BLaER1 (cell line): ENCODE data around the gene MAD2L1.
"Not testable (repeated sequence)": the region's sequence is repeated elsewhere in the genome, so short reads cannot be mapped to it uniquely, and the experiment has no call there.

Experiments used
- H3K27ac ChIP-seq: shearing (Covaris generic); formaldehyde crosslinking; 2 replicates; pipeline ENCODE4 v1.8.1; 2022
- H3K27me3 ChIP-seq: shearing (Covaris generic); formaldehyde crosslinking; 2 replicates; pipeline ENCODE4 v1.8.1; 2022
- H3K36me3 ChIP-seq: shearing (Covaris generic); formaldehyde crosslinking; 2 replicates; pipeline ENCODE4 v1.8.1; 2022
- H3K4me1 ChIP-seq: shearing (Covaris generic); formaldehyde crosslinking; 2 replicates; pipeline ENCODE4 v1.8.1; 2022
- H3K4me2 ChIP-seq: shearing (Covaris generic); formaldehyde crosslinking; 2 replicates; pipeline ENCODE4 v1.8.1; 2022
- H3K4me3 ChIP-seq: shearing (Covaris generic); formaldehyde crosslinking; 2 replicates; pipeline ENCODE4 v1.8.1; 2022
- H3K9ac ChIP-seq: shearing (Covaris generic); formaldehyde crosslinking; 2 replicates; pipeline ENCODE4 v1.8.1; 2022
- H3K9me3 ChIP-seq: shearing (Covaris generic); formaldehyde crosslinking; 2 replicates; pipeline ENCODE4 v1.8.1; 2022
- H4K20me1 ChIP-seq: shearing (Covaris generic); formaldehyde crosslinking; 2 replicates; pipeline ENCODE4 v1.8.1; 2022
- Cebpa-rat ChIP-seq: shearing (Covaris generic); IDR thresholded peaks from 2 replicates; pipeline ENCODE4 v1.8.1; 2022

The MAD2L1 gene

DNA sequence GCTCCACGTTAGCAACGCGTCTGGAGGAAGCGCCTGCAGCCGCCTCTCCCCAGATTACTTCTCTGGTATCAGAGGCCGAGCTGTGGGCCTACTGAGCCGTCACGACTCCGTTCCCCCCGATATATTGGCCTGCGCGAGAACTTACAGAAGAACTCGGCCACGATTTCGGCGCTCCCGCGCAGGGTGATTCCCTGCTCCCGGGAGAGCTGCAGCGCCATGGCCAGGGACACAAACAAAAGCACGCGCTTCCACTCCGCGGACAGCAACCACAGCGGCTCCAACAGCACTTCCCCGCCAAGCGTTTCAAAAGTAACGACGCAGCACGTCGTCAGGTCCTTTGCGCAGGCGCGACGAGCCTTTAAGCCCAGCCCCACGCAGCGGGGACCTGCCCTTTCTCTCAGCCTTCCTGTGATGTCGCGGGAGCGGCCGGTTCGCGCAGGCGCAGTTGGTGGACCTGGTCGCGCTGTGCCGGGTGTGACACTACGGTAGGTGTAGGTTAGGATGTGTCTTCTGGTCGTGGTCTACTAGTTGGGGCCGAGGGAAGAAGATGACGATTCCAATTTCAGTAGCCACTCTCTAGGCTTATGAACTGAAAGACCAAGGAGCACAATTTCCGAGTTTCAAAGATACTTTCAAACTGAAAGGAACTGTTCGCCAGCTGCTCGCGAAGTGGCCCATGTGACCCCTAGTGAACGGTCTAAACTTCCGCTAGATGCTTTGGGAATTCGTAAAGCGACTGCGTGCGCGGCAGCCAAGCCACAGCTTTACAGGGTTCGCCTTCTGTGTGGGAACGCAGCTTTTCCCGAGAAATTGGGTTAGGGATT, at the start of gene MAD2L1:
Gene MAD2L1 (minus strand): TSS at position 332 of the 824 bp plus-strand sequence. CDS start 114 bp downstream, at position 218.
- peak within 1 kb of the TSS; percentile 82 for H3K4me2 ChIP-seq
- peaks cover 27% of the 10 kb centered on the region for H4K20me1 ChIP-seq
- H3K27me3 ChIP-seq, result no peaks in the 10 kb centered on the region
- peaks cover 60% of the 10 kb centered on the region for H3K4me1 ChIP-seq
- H3K27ac ChIP-seq, result peak within 1 kb of the TSS; percentile 94
- no peak for TF ChIP-seq Cebpa-rat
- H3K36me3 ChIP-seq, result peaks cover 29% of the 10 kb centered on the region
- peak within 1 kb of the TSS; percentile 79 for H3K4me3 ChIP-seq
- H3K9me3 ChIP-seq, result no peaks in the 10 kb centered on the region
- H3K9ac ChIP-seq, result peak within 1 kb of the TSS; percentile 90

DNA sequence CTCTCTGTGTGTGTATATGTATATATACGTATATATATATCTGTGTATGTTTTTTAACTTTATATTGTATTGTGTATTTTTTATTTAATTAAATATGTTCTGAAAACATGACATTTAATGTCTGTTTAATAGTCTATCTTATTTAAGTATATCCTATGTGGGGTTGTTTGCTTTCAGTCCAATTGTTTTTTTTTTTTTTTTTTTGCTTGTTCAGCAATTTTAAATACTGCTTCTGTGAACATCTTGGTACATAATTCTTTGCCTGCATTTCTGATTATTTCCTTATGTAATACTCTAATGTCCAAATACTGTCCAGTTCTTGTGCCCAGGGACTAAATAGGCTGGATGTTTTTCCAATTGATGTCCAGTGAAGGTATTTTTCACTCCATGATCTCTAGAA, 45.1 kb upstream of the MAD2L1 start:
- Histone ChIP-seq H3K27ac (no peak overlapping the region), H3K4me2 (no peak overlapping the region), H3K4me1 (no peaks in the 10 kb centered on the region), H3K27me3 (no peaks in the 10 kb centered on the region), H4K20me1 (no peaks in the 10 kb centered on the region), H3K36me3 (no peaks in the 10 kb centered on the region), H3K9me3 (peaks cover under 1% of the 10 kb centered on the region), H3K4me3 (no peak overlapping the region), H3K9ac (no peak overlapping the region)
- no peak for TF ChIP-seq Cebpa-rat

DNA sequence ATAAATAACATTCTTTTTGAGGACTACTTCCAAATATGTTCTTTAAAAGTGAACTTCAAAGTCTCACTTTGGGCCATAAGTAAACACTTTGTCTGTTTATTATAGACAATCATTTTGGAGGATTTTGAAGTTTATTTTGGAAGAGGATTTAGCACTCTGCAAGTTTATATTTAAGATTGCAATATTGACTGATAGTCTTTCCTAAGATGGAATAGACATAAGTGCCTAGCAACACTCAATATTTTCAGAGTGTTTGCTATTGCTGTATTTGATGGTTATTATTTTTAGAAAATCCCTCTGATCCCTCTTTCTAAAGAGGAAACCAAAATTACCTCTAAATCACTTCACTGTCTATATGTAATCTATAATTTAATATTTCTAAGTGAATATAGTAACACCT, 42.8 kb upstream of the MAD2L1 start:
- Histone ChIP-seq H3K4me3 (no peak overlapping the region), H3K9ac (no peak overlapping the region), H3K9me3 (no peaks in the 10 kb centered on the region), H4K20me1 (no peaks in the 10 kb centered on the region), H3K4me2 (no peak overlapping the region), H3K4me1 (no peaks in the 10 kb centered on the region), H3K27me3 (no peaks in the 10 kb centered on the region), H3K36me3 (no peaks in the 10 kb centered on the region), H3K27ac (no peak overlapping the region)
- no peak for TF ChIP-seq Cebpa-rat

DNA sequence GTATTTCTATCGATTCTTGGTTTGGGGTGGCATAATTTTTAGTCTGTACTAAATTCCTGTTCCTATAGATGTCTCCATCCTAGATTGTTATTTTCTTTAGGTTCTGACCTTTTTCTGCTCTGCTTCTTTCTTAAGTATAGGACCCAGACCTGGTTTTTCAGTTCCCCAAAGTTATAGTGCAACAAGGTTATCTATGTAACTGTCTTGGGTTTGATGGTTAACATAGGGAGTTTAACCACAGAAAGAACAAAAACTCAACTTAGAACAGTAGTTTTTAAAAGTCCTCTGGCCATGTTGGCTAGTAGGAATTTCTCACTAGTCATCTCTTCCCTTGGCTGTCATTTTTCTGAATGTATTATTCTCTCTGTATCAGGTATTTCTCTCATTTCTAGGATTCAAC, 38.8 kb upstream of the MAD2L1 start:
- Histone ChIP-seq H3K9ac (no peak overlapping the region), H3K4me2 (no peak overlapping the region), H3K4me1 (no peaks in the 10 kb centered on the region), H3K9me3 (no peaks in the 10 kb centered on the region), H3K4me3 (no peak overlapping the region), H3K36me3 (no peaks in the 10 kb centered on the region), H3K27ac (no peak overlapping the region), H4K20me1 (no peaks in the 10 kb centered on the region), H3K27me3 (no peaks in the 10 kb centered on the region)
- no peak for TF ChIP-seq Cebpa-rat

DNA sequence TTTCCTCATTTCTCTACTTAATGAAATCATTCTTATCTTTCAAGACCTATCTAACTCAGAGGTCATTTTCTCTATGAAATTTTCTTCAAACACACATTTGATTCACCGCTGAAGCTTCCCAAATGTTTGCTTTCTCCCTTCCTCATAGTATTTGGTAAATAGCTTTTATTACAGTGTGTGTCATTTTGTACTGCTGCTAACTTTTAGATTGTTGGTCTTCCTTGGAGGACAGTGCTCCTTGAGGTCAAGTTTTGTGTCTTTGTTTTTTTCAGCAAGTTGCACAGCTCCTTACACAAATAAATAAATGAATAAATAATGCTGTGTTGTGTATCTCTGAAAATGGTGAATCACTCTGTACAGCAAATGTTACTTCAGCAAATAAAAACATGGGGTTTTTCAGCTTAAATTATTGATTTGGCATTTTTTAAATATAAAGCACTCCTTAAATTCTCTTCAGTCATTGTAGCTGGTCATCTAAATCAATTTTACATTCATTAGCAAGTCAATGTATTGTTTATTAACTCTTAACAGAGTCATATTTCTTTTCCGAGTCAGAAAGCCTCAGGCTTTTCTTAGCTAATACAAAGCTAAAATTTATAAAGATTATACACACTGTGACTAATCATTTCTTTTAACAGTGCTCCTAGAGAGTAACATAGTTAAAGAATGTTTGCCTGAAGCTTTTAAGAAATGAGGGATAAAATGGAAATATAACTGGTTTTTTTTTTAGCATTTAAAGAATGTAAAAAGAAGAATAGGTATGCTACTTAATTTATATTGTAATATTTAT, 30.1 kb upstream of the MAD2L1 start:
- no peaks in the 10 kb centered on the region for H3K9me3 ChIP-seq
- H3K36me3 ChIP-seq, result no peaks in the 10 kb centered on the region
- H3K4me2 ChIP-seq, result no peak overlapping the region
- no peaks in the 10 kb centered on the region for H3K27me3 ChIP-seq
- no peaks in the 10 kb centered on the region for H4K20me1 ChIP-seq
- no peak overlapping the region for H3K4me3 ChIP-seq
- H3K27ac ChIP-seq, result no peak overlapping the region
- H3K9ac ChIP-seq, result no peak overlapping the region
- no peak for TF ChIP-seq Cebpa-rat
- H3K4me1 ChIP-seq, result no peaks in the 10 kb centered on the region

DNA sequence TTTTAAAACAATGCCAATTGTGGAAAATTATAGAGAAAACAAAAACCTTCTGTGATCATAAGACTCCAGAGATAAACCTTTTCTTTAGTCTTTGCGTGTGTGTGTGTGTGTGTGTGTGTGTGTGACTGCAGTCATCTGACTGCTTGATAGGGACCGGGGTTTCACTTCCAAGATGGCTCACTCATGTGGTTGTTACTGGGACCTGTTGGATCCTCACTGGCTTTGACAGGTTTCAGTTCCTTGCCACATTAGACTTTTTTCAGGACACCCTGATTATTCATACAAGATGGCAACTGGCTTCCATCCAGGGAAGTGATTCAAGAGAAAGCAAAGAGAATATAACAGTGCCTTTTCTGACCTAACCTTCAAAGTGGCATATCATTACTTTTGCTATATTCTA, 21.9 kb upstream of the MAD2L1 start:
- TF ChIP-seq Cebpa-rat, result no peak
- Histone ChIP-seq H3K4me2 (no peak overlapping the region), H3K27me3 (no peaks in the 10 kb centered on the region), H4K20me1 (no peaks in the 10 kb centered on the region), H3K9me3 (peaks cover 15% of the 10 kb centered on the region; the same call in 1 of the 2 replicates), H3K27ac (no peak overlapping the region), H3K36me3 (no peaks in the 10 kb centered on the region), H3K4me3 (no peak overlapping the region), H3K4me1 (no peaks in the 10 kb centered on the region), H3K9ac (no peak overlapping the region)

DNA sequence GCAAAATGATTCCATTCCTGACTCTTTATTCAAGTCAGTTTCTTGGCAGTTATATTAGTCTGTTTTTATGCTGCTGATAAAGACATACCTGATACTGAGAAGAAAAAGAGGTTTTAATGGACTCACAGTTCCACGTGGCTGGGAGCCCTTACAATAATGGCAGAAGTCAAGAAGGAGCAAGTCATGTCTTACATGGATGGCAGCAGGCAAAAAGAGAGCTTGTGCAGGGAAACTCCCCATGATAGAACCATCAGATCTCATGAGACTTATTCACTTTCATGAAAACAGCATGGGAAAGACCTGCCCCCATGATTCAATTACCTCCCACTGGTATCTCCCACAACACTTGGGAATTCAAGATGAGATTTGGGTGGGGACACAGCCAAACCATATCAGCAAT, 21.4 kb upstream of the MAD2L1 start:
- not testable (repeated sequence) for H3K4me1 ChIP-seq, H4K20me1 ChIP-seq, H3K4me2 ChIP-seq, H3K27me3 ChIP-seq, H3K27ac ChIP-seq, H3K9ac ChIP-seq, H3K4me3 ChIP-seq, H3K36me3 ChIP-seq
- H3K9me3 ChIP-seq, result peaks cover 15% of the 10 kb centered on the region; the same call in 1 of the 2 replicates

DNA sequence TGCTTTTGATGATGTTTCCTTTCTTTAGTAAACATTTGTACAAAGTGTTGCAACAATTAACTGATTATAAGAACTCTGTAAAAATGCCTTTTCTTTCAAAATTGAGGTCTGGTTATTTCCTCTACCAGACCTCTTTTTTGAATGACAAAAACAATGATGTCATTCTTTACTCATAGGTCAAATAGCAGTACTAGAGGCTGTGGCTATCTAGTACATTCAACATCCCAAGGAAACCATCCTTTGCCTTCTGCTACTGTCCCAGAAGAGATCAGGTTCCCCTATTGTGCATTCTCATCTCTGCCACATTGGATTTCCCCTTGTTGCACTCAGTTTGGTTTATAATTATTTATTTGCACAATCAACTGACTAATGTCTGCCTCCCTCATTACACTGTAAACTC, 19.1 kb upstream of the MAD2L1 start:
- TF ChIP-seq Cebpa-rat, result no peak
- Histone ChIP-seq H4K20me1 (no peaks in the 10 kb centered on the region), H3K9me3 (peaks cover 15% of the 10 kb centered on the region; the same call in 1 of the 2 replicates), H3K4me2 (no peak overlapping the region), H3K4me1 (no peaks in the 10 kb centered on the region), H3K27ac (no peak overlapping the region), H3K4me3 (no peak overlapping the region), H3K27me3 (no peaks in the 10 kb centered on the region), H3K36me3 (no peaks in the 10 kb centered on the region), H3K9ac (no peak overlapping the region)

DNA sequence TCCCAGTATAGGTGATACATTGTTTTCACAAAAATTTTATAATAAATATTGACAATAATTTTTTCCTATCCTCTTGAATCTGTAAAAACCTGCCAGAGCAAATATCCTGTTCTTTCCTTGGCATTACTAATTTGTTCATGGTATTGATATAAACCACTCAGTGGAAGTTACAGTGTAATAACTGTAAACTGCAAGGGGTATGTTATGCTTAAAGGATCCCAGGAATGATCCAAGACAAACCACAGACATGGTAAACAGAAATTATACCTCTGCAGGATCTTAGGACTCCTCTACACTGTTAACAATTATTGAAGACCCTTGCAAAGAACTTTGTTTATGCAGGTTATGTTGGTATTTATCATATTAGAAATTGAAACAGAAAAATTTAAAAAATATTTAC, 17.7 kb upstream of the MAD2L1 start:
- Histone ChIP-seq H4K20me1 (no peaks in the 10 kb centered on the region), H3K27ac (no peak overlapping the region), H3K36me3 (no peaks in the 10 kb centered on the region), H3K27me3 (no peaks in the 10 kb centered on the region), H3K4me3 (no peak overlapping the region), H3K9me3 (peaks cover 15% of the 10 kb centered on the region; the same call in 1 of the 2 replicates), H3K4me1 (no peaks in the 10 kb centered on the region), H3K4me2 (no peak overlapping the region), H3K9ac (no peak overlapping the region)
- no peak for TF ChIP-seq Cebpa-rat

DNA sequence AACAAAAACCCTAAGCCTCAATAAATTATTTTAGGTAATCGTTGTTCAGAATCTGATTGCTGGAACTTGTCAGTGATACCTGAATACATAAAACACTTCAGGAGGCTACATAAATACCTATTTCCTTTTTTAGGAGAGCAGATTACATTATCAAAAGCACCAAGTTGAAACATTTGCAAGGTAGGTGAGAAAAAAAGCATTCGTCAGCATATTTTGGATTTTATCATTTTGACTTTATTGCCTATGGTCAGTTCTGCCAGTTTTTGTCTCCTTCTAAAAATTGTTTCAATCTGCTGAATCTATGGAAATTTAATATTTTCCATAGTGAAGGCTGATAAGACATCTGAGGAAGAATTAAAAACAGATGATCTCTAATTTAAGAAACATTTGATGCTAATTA, 16.5 kb upstream of the MAD2L1 start:
- no peaks in the 10 kb centered on the region for H3K36me3 ChIP-seq
- H4K20me1 ChIP-seq, result no peaks in the 10 kb centered on the region

More for the DNA sequence above, 16.5 kb upstream of the MAD2L1 start:
- H3K4me3 ChIP-seq, result no peak overlapping the region
- H3K9ac ChIP-seq, result no peak overlapping the region
- no peaks in the 10 kb centered on the region for H3K4me1 ChIP-seq
- TF ChIP-seq Cebpa-rat, result no peak
- H3K9me3 ChIP-seq, result peaks cover 5% of the 10 kb centered on the region; the same call in 1 of the 2 replicates
- H3K4me2 ChIP-seq, result no peak overlapping the region
- H3K27me3 ChIP-seq, result no peaks in the 10 kb centered on the region
- H3K27ac ChIP-seq, result no peak overlapping the region
